ENCODE data around the gene SH2D3C. TPM values are rescaled to one million over a fixed set of nuclear protein-coding genes. Genes with fewer than 3 reads are reported as not detected.
A peak's percentile ranks its signal among the peaks of the same experiment; 100 is the strongest.

The SH2D3C gene
- polyA plus RNA-seq, 2 of the 4 experiments (the other 2 are of a cell fraction) = 0.06 TPM

DNA sequence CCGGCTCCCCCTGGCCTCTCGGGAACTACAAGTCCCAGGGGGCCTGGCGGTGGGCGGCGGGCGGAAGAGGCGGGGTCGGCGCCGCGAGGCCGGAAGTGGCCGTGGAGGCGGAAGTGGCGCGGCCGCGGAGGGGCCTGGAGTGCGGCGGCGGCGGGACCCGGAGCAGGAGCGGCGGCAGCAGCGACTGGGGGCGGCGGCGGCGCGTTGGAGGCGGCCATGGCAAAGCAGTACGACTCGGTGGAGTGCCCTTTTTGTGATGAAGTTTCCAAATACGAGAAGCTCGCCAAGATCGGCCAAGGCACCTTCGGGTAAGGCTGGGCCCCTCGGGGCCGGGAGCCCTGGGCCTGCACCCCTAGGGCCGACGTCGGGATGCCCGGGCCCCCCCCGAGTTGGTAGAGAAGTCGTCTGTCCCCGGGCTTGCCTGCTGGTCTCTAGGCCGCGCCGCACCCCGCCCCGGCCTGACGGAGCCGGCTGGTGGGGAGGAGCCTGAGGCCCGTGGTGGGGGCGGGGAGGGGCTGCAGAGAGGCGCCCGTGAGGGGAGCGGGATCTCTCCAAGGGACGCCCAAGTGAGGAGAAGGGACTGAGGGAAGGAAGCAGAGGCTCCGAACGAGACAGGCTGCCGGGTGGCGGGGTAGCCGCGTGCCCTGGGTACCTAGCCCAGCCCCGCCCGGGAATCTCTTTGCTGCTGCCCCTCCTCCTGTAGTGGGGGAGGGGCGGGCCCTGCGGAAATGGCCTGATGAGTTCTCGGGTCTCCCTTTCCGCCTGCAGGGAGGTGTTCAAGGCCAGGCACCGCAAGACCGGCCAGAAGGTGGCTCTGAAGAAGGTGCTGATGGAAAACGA, 7.7 kb upstream of the SH2D3C start, which contains the start of gene CDK9:
Gene CDK9 (plus strand): TSS at position 102 of the 840 bp plus-strand sequence. CDS start 115 bp downstream, at position 217.
- H3K27ac ChIP-seq = peak within 1 kb of the TSS; percentile 94 to 99
- no peak for FAIRE-seq
- TF ChIP-seq ZNF302 (CRISPR knock-in tag; IDR thresholded peaks at IDR 0.05) = no peak
- no peak for TF ChIP-seq ATOH8 (CRISPR knock-in tag; IDR thresholded peaks at IDR 0.05; ENCODE audit: low read depth)
- TF ChIP-seq CHD2 (IDR thresholded peaks at IDR 0.05; ENCODE audit: low read length, partially characterized antibody) = peak; percentile 54
- no peak for TF ChIP-seq ESRRA (IDR thresholded peaks at IDR 0.05; ENCODE audit: borderline replicate concordance, low read length)
- no peak for TF ChIP-seq ZFP36 (IDR thresholded peaks at IDR 0.05; ENCODE audit: borderline replicate concordance, partially characterized antibody)
- TF ChIP-seq EHF (CRISPR knock-in tag; IDR thresholded peaks at IDR 0.05) = no peak
- no peak for TF ChIP-seq HOXB13 (CRISPR knock-in tag; IDR thresholded peaks at IDR 0.05; ENCODE audit: low read depth)
- no peak for TF ChIP-seq ZC3H11A (IDR thresholded peaks at IDR 0.05)
- TF ChIP-seq POLR2A (IDR thresholded peaks at IDR 0.05; ENCODE audit: low read length) = peak; percentile 51
- TF ChIP-seq TP53 (CRISPR knock-in tag; IDR thresholded peaks at IDR 0.05) = 0 out of 2 replicates have a peak, but pooled peaks have one; percentile 9
- 0 out of 2 replicates have a peak, but pooled peaks have one; percentile 6 for TF ChIP-seq GATA3 (IDR thresholded peaks at IDR 0.05; ENCODE audit: borderline replicate concordance)
- TF ChIP-seq, protein P1, sequence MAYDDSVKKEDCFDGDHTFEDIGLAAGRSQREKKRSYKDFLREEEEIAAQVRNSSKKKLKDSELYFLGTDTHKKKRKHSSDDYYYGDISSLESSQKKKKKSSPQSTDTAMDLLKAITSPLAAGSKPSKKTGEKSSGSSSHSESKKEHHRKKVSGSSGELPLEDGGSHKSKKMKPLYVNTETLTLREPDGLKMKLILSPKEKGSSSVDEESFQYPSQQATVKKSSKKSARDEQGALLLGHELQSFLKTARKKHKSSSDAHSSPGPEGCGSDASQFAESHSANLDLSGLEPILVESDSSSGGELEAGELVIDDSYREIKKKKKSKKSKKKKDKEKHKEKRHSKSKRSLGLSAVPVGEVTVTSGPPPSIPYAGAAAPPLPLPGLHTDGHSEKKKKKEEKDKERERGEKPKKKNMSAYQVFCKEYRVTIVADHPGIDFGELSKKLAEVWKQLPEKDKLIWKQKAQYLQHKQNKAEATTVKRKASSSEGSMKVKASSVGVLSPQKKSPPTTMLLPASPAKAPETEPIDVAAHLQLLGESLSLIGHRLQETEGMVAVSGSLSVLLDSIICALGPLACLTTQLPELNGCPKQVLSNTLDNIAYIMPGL (CRISPR knock-in tag; IDR thresholded peaks at IDR 0.05; ENCODE audit: borderline replicate concordance) = peak; percentile 20; the same call in 1 of the 2 replicates
- peak; percentile 76 for TF ChIP-seq PHF8 (IDR thresholded peaks at IDR 0.05; ENCODE audit: borderline replicate concordance, low read depth)
- 0 out of 2 replicates have a peak, but pooled peaks have one; percentile 30 for TF ChIP-seq HOXB5 (CRISPR knock-in tag; IDR thresholded peaks at IDR 0.05)
- TF ChIP-seq MAX (IDR thresholded peaks at IDR 0.05) = peak; percentile 54; the same call in 1 of the 2 replicates
- no peak for TF ChIP-seq NFE2L2 (conservative IDR thresholded peaks at IDR 0.05; ENCODE audit: low read length)
- no peak for TF ChIP-seq FOXS1 (CRISPR knock-in tag; IDR thresholded peaks at IDR 0.05)
- TF ChIP-seq NR3C1 (IDR thresholded peaks at IDR 0.05) = no peak
- TF ChIP-seq EHMT2 (IDR thresholded peaks at IDR 0.05; ENCODE audit: low read depth) = no peak
- no peak for TF ChIP-seq HEYL (CRISPR knock-in tag; IDR thresholded peaks at IDR 0.05)
- no peak for TF ChIP-seq SMC3 (IDR thresholded peaks at IDR 0.05)
- TF ChIP-seq EP300 (IDR thresholded peaks at IDR 0.05) = no peak
- no peak for TF ChIP-seq ZSCAN20 (CRISPR knock-in tag; IDR thresholded peaks at IDR 0.05)
- TF ChIP-seq JUNB (IDR thresholded peaks at IDR 0.05) = no peak
- no peak for TF ChIP-seq NPAS2 (CRISPR knock-in tag; IDR thresholded peaks at IDR 0.05; ENCODE audit: borderline replicate concordance)
- TF ChIP-seq CTCF (IDR thresholded peaks at IDR 0.05) = no peak
- peak in 1 of 2 experiments; percentile 76; a peak in 3 of 5 replicates for TF ChIP-seq JUN (IDR thresholded peaks at IDR 0.05)
- POLR2A ChIA-PET = interaction anchor here (0.7 to 1.3 kb wide), 12 partner anchors 8 to 178 kb away, joined by 3 to 12 read pairs (median 4); partner anchors contain the start of genes FPGS, STXBP1 and TOR2A
- H3K4me3 ChIP-seq = peak within 1 kb of the TSS; percentile 88
- peak within 1 kb of the TSS; percentile 79 for H3K4me2 ChIP-seq
- DNase-seq (ENCODE audit: low read depth in 1 of 2, low spot score in 1 of 2) = peak; percentile 90 to 94
- ATAC-seq = peak; percentile 86 to 88
- WGBS (ENCODE audit: missing lambda C conversion rate) = 4% methylated on average over 16 of the region's 75 CpGs
- CTCF ChIA-PET = interaction anchor here (0.6 to 12.1 kb wide), 26 partner anchors 11 to 196 kb away, joined by 3 to 157 read pairs (median 4); partner anchors contain the start of genes FPGS and TOR2A
- peaks cover 11% of the 10 kb centered on the region; the same call in 2 of the 3 replicates for H3K4me1 ChIP-seq
- no peaks in the 10 kb centered on the region for H3K9me3 ChIP-seq

Data from A549 (cell line).